Breast epithelium (tissue), 3 donors: ENCODE measurements around the gene AHRR.

ENCODE experiments used
- POLR2A ChIP-seq: fragments of 450-650 bp; IDR thresholded peaks from one replicate; pipeline ENCODE4 v1.6.1; 2016; ENCODE audit warnings: antibody characterized with exemption, mild to moderate bottlenecking, moderate library complexity
- POLR2AphosphoS5 ChIP-seq, 3 donors: sonication (generic); formaldehyde crosslinking; IDR thresholded peaks; one replicate each; pipeline ENCODE4 v1.6.1; 2017; ENCODE audit warnings: antibody characterized with exemption in 3 of 3
- TF ChIP-seq, protein P1 (sequence below), 3 donors: fragments of 450-650 bp; IDR thresholded peaks; one replicate each; pipeline ENCODE4 v1.5.1; 2016 to 2017; ENCODE audit warnings: antibody characterized with exemption in 3 of 3, mild to moderate bottlenecking in 3 of 3, moderate library complexity in 3 of 3

DNA sequence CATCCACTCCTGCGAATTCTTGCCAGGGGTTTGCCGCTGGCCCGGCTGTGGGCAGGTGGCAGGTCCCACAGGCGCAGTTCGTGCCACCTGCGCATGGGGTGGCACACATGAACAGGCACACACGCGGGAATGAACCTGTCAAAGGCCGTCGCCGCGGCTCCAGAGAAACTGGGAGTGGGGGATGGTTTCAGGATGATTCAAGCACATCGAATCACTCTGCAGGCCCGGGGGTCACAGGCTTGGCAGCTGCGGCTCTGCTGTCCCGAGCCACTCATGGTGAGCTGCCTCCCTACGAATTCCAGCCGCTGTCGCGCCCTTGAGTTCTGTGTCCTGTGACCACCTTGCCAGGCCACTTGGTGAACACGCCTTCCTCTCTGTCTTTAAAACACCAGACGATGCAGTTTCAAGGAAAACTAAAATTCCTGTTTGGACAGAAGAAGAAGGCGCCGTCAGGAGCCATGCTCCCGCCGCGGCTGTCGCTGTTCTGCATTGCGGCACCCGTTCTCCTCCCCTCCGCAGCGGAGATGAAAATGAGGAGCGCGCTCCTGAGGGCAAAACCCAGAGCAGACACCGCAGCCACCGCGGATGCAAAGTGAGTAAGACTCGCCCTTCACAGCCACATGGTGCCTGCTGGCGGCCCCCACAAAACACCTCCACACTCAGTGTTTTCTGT, 106.0 kb downstream of the AHRR start:
- TF ChIP-seq, protein P1, sequence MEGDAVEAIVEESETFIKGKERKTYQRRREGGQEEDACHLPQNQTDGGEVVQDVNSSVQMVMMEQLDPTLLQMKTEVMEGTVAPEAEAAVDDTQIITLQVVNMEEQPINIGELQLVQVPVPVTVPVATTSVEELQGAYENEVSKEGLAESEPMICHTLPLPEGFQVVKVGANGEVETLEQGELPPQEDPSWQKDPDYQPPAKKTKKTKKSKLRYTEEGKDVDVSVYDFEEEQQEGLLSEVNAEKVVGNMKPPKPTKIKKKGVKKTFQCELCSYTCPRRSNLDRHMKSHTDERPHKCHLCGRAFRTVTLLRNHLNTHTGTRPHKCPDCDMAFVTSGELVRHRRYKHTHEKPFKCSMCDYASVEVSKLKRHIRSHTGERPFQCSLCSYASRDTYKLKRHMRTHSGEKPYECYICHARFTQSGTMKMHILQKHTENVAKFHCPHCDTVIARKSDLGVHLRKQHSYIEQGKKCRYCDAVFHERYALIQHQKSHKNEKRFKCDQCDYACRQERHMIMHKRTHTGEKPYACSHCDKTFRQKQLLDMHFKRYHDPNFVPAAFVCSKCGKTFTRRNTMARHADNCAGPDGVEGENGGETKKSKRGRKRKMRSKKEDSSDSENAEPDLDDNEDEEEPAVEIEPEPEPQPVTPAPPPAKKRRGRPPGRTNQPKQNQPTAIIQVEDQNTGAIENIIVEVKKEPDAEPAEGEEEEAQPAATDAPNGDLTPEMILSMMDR (IDR thresholded peaks at IDR 0.05): no peak
- TF ChIP-seq POLR2A (no peak), POLR2AphosphoS5 (IDR thresholded peaks at IDR 0.05) (no peak)
